ENCODE results near the gene SYCP2. TPM values are rescaled to one million over a fixed set of nuclear protein-coding genes. Genes with fewer than 3 reads are reported as not detected.

The SYCP2 gene
- total and polyA plus RNA-seq, 2 of the 8 experiments (the other 6 are each of a cell fraction or from before 2014, with no cell fraction given) = 0.02 to 0.50 TPM

GRCh38 chr20:59864726-59865125, 68.7 kb downstream of the SYCP2 start:
- Histone ChIP-seq H2AK5ac (ENCODE audit: low read depth, low read length) (no peak overlapping the region), H3K27me3 (replicated peaks in 1 of 4; ENCODE audit: control insufficient read depth in 3 of 4, extremely low read depth in 1 of 4, insufficient read depth in 3 of 4, low read length in 3 of 4) (no peaks in the 10 kb centered on the region), H3K36me3 (ENCODE audit: control insufficient read depth in 2 of 4, insufficient read depth in 4 of 4, low read length in 3 of 4) (no peaks in the 10 kb centered on the region), H2BK15ac (ENCODE audit: low read length) (no peak overlapping the region), H3K27ac (ENCODE audit: low read depth, low read length) (no peak overlapping the region), H2BK120ac (replicated peaks; ENCODE audit: low read depth, low read length) (no peak overlapping the region), H3K79me2 (ENCODE audit: control insufficient read depth in 1 of 2, insufficient read depth in 2 of 2, low read length in 2 of 2) (no peaks in the 10 kb centered on the region), H3K23me2 (ENCODE audit: low read depth, low read length) (no peaks in the 10 kb centered on the region), H3K14ac (ENCODE audit: insufficient read length) (no peak overlapping the region), H3K79me1 (ENCODE audit: low read depth, low read length) (no peaks in the 10 kb centered on the region), H3K9ac (replicated peaks in 1 of 4; ENCODE audit: extremely low read depth in 1 of 4, low read depth in 3 of 4, low read length in 3 of 4) (no peak overlapping the region), H3K4me2 (ENCODE audit: insufficient read depth in 1 of 2, low read depth in 2 of 2, low read length in 2 of 2) (no peak overlapping the region), H3K56ac (replicated peaks; ENCODE audit: insufficient read length, low read depth, low read length) (no peak overlapping the region), H3K18ac (ENCODE audit: extremely low read depth, low read length) (no peak overlapping the region), H3K4ac (replicated peaks; ENCODE audit: insufficient read length, low read depth, low read length) (no peak overlapping the region), H3K4me1 (replicated peaks in 1 of 4; ENCODE audit: control insufficient read depth in 3 of 4, insufficient read depth in 4 of 4, low read length in 3 of 4) (no peaks in the 10 kb centered on the region), H4K8ac (ENCODE audit: extremely low read depth, insufficient read depth, low read length) (no peak overlapping the region), H4K20me1 (replicated peaks in 1 of 2; ENCODE audit: control insufficient read depth in 1 of 2, insufficient read depth in 2 of 2, low read length in 2 of 2) (no peaks in the 10 kb centered on the region), H2BK12ac (ENCODE audit: low read depth, low read length) (no peak overlapping the region), H2BK5ac (ENCODE audit: low read depth, low read length) (no peak overlapping the region), H3K4me3 (ENCODE audit: extremely low read depth in 1 of 4, insufficient read depth in 2 of 4, low read depth in 3 of 4, low read length in 4 of 4) (no peak overlapping the region), H2AFZ (ENCODE audit: low read length) (no peak overlapping the region), H2BK20ac (ENCODE audit: low read length) (no peak overlapping the region), H4K91ac (replicated peaks; ENCODE audit: insufficient read length, low read length) (no peak overlapping the region), H3K9me3 (ENCODE audit: insufficient read depth in 2 of 2, low read depth in 1 of 2, low read length in 1 of 2) (peaks cover 31 to 51% of the 10 kb centered on the region in 2 experiments), H4K5ac (ENCODE audit: insufficient read length, low read depth, low read length) (no peak overlapping the region), H3K23ac (ENCODE audit: insufficient read length) (no peak overlapping the region)
- ChIA-PET CTCF (ENCODE audit: partially characterized antibody) (interaction anchor here (0.6 kb wide), 1 partner anchor 267 kb away, joined by 4 read pairs; no protein-coding TSS in a partner anchor), POLR2A (ENCODE audit: partially characterized antibody) (no interaction called here)
- no peak for FAIRE-seq
- DNase-seq (ENCODE audit: low read depth in 1 of 2, low spot score in 2 of 2) = no peak
- no peak for TF ChIP-seq RAD21 (IDR thresholded peaks at IDR 0.05 in 1 of 2, conservative IDR thresholded peaks at IDR 0.05 in 1 of 2; ENCODE audit: low read depth in 2 of 2, low read length in 2 of 2)
- no peak for TF ChIP-seq YY1 (IDR thresholded peaks at IDR 0.05; ENCODE audit: low read depth, low read length)
- no peak for TF ChIP-seq GABPA (IDR thresholded peaks at IDR 0.05; ENCODE audit: borderline replicate concordance, insufficient read depth, low read length)
- no peak for TF ChIP-seq SP1 (IDR thresholded peaks at IDR 0.05; ENCODE audit: low read depth, low read length)
- no peak for TF ChIP-seq EGR1 (IDR thresholded peaks at IDR 0.05; ENCODE audit: borderline replicate concordance, low read depth, low read length)
- TF ChIP-seq SIX5 (IDR thresholded peaks at IDR 0.05; ENCODE audit: low read depth, low read length) = no peak
- TF ChIP-seq CREB1 (IDR thresholded peaks at IDR 0.05) = no peak
- no peak for TF ChIP-seq GTF2F1 (IDR thresholded peaks at IDR 0.05; ENCODE audit: borderline replicate concordance, low read depth, low read length)
- TF ChIP-seq HDAC2 (IDR thresholded peaks at IDR 0.05; ENCODE audit: borderline replicate concordance in 1 of 2, low read depth in 2 of 2, low read length in 2 of 2) = no peak
- no peak for TF ChIP-seq HDAC6 (IDR thresholded peaks at IDR 0.05; ENCODE audit: low read depth, low read length)
- WGBS, 2 experiments (ENCODE audit: extremely low coverage in 1 of 2, insufficient coverage in 1 of 2, insufficient read length in 1 of 2, insufficient replicate concordance in 2 of 2, low coverage in 1 of 2, low lambda C conversion rate in 2 of 2, missing lambda C conversion rate in 1 of 2) = 78% methylated on average over 1 of the region's 1 CpG; no CpG with 5 or more reads in 1 of the 2 experiments

Data from H1 (cell line).